ENCODE results near the gene ZFAND6.

GRCh38 chr15:80153900-80154299 is 94.4 kb downstream of the ZFAND6 start:
- TF ChIP-seq CTCF (IDR thresholded peaks at IDR 0.05 in 8 of 11, conservative IDR thresholded peaks at IDR 0.05 in 3 of 11) (no peak), POLR2A (IDR thresholded peaks at IDR 0.05) (no peak)
